C4-2B (cell line): Measurements from ENCODE around the gene SLC9A1.

ENCODE experiments used
- H3K27ac ChIP-seq: fragments of 450-650 bp; 2 replicates; pipeline ENCODE4 v1.5.1; 2017
- ZFX ChIP-seq: fragments of 450-650 bp; IDR thresholded peaks from 2 replicates; pipeline ENCODE4 v1.6.1; 2017
- TF ChIP-seq, protein P1 (sequence below): fragments of 450-650 bp; conservative IDR thresholded peaks from 2 replicates; pipeline ENCODE4 v1.5.1; 2017; ENCODE audit warnings: mild to moderate bottlenecking

The SLC9A1 gene

GRCh38 chr1:27099135-27099586 is 55.8 kb downstream of the SLC9A1 start:
- no peak overlapping the region for H3K27ac ChIP-seq

GRCh38 chr1:27098431-27099134 is 56.3 kb downstream of the SLC9A1 start:
- no peak overlapping the region for H3K27ac ChIP-seq
- TF ChIP-seq, protein P1, sequence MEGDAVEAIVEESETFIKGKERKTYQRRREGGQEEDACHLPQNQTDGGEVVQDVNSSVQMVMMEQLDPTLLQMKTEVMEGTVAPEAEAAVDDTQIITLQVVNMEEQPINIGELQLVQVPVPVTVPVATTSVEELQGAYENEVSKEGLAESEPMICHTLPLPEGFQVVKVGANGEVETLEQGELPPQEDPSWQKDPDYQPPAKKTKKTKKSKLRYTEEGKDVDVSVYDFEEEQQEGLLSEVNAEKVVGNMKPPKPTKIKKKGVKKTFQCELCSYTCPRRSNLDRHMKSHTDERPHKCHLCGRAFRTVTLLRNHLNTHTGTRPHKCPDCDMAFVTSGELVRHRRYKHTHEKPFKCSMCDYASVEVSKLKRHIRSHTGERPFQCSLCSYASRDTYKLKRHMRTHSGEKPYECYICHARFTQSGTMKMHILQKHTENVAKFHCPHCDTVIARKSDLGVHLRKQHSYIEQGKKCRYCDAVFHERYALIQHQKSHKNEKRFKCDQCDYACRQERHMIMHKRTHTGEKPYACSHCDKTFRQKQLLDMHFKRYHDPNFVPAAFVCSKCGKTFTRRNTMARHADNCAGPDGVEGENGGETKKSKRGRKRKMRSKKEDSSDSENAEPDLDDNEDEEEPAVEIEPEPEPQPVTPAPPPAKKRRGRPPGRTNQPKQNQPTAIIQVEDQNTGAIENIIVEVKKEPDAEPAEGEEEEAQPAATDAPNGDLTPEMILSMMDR: no peak
- no peak for TF ChIP-seq ZFX

More at GRCh38 chr1:27099135-27099586, 55.8 kb downstream of the SLC9A1 start:
- TF ChIP-seq ZFX: no peak
- TF ChIP-seq, protein P1: no peak

- TF ChIP-seq, protein P1: peak; percentile 97
- no peak for TF ChIP-seq ZFX
- no peak overlapping the region for H3K27ac ChIP-seq
Observed at GRCh38 chr1:27097484-27097917, 57.4 kb downstream of the SLC9A1 start.

GRCh38 chr1:27095576-27095975 is 59.3 kb downstream of the SLC9A1 start:
- no peak overlapping the region for H3K27ac ChIP-seq
- TF ChIP-seq, protein P1: no peak
- TF ChIP-seq ZFX: no peak

GRCh38 chr1:27092888-27093287 is 62.0 kb downstream of the SLC9A1 start:
- H3K27ac ChIP-seq: no peak overlapping the region
- TF ChIP-seq, protein P1: no peak
- no peak for TF ChIP-seq ZFX

- H3K27ac ChIP-seq: no peak overlapping the region
- TF ChIP-seq, protein P1: no peak
- TF ChIP-seq ZFX: no peak
Observed at GRCh38 chr1:27090911-27091310, 64.0 kb downstream of the SLC9A1 start.

DNA sequence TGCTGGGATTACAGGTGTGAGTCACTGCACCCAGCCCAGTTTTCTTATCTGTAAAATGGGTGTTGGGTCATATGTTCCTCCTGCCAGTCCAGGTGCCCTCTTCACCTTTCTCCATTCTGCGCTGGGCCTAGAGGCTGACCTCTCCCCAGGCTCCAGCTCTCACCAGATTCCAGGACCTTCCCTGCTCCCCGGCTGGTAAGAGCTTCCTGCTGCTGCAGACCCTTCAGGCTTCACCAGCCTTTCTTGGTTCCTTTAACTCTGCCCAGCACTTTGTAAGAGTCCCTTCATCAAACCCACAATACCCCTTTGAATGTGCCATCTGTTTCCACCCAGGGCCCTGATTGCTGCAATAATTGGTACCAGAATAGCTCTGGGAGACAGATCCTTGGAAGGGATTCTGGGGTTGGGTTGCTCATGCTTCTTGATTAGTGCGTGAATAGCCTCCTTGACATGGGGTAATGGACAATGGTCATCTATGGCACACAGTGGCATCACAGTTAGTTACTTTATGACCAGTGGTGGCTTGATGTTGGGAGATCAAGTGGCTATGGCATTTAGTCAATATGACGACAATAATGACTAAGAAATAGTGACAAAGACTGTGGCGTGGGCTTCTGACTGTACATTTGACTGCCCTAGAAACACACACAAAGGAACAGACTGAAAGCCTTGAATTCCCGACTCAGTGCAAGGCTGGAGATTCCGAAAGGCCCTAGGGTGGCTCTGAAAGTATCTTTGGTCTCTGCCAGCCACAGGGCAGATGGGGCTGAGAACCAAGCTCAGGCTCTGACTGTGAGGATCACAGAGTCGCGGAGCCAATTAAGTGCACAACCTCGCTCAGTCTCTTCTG is 67.3 kb downstream of the SLC9A1 start:
- no peak for TF ChIP-seq ZFX
- TF ChIP-seq, protein P1: no peak
- H3K27ac ChIP-seq: no peak overlapping the region
